B cell (primary cell): Measurements from ENCODE around the gene NOMO2. TPM values are rescaled to one million over a fixed set of nuclear protein-coding genes. Genes with fewer than 3 reads are reported as not detected.
"Not testable (repeated sequence)": the region's sequence is repeated elsewhere in the genome, so short reads cannot be mapped to it uniquely, and the experiment has no call there.

Experiments used
- ATAC-seq: fragments of 200-7000 bp; cut with Tn5 transposase; one replicate; pipeline ENCODE4 v1.10.0; 2021; ENCODE audit warnings: low read depth, mild to moderate bottlenecking, moderate number of reproducible peaks, moderate library complexity
- CTCF ChIA-PET: fragments of 350-600 bp; sonication (Branson Sonifier 250); formaldehyde crosslinking; loops from one replicate; lab custom pipeline; 2021; ENCODE audit warnings: antibody characterized with exemption, inconsistent platforms; lab: Charles Lee
- POLR2A ChIA-PET: fragments of 350-600 bp; sonication (Branson Sonifier 250); formaldehyde crosslinking; loops from one replicate; lab custom pipeline; 2021; ENCODE audit warnings: antibody characterized with exemption; lab: Charles Lee
- DNase-seq: peaks from one replicate; pipeline ENCODE4 v3.0.0; 2013
- H2AFZ ChIP-seq: 2 replicates; pipeline ENCODE4 v1.6.1; 2012; ENCODE audit warnings: mild to moderate bottlenecking, low read depth, low read length; ENCODE audit not compliant: insufficient read depth, poor library complexity, severe bottlenecking
- H3K27ac ChIP-seq, 2 donors: 1 replicate in 1 of 2; 2 replicates in 1 of 2; pipeline ENCODE4 v1.5.1; 2012 to 2013; ENCODE audit warnings: low read length in 2 of 2, mild to moderate bottlenecking in 2 of 2, moderate library complexity in 1 of 2
- H3K27me3 ChIP-seq, 4 experiments: fragments of 200-600 bp in 1 of 4; sonication (generic) in 1 of 4; replicated peaks in 1 of 4; 1 replicate in 2 of 4; 2 replicates in 2 of 4; pipeline versions ENCODE4 v1.6.1 to v1.7.0; 2013 to 2016; ENCODE audit warnings: low read length in 3 of 4, mild to moderate bottlenecking in 2 of 4, mixed read lengths in 1 of 4, moderate library complexity in 1 of 4; ENCODE audit not compliant: insufficient read depth in 4 of 4, control insufficient read depth in 3 of 4; ENCODE audit errors: control extremely low read depth in 1 of 4
- H3K36me3 ChIP-seq, 2 experiments: replicated peaks in 1 of 2; 1 replicate in 1 of 2; 2 replicates in 1 of 2; pipeline versions ENCODE4 v1.6.1 to v1.7.1; 2013; ENCODE audit warnings: low read length in 1 of 2; ENCODE audit not compliant: insufficient read depth in 2 of 2, control insufficient read depth in 1 of 2; ENCODE audit errors: control extremely low read depth in 1 of 2, extremely low read depth in 1 of 2
- H3K4me1 ChIP-seq, 2 donors: fragments of 200-600 bp in 1 of 2; sonication (generic) in 1 of 2; 1 replicate in 1 of 2; 2 replicates in 1 of 2; pipeline versions ENCODE4 v1.5.1 to v1.6.1; 2013 to 2017; ENCODE audit warnings: low read length in 2 of 2; ENCODE audit not compliant: control insufficient read depth in 2 of 2, insufficient read depth in 2 of 2
- H3K4me2 ChIP-seq: replicated peaks from 2 replicates; pipeline ENCODE3; 2012; ENCODE audit warnings: mild to moderate bottlenecking, low read depth, low read length; ENCODE audit not compliant: poor library complexity, severe bottlenecking
- H3K4me3 ChIP-seq, 5 experiments: fragments of 200-600 bp in 1 of 5; sonication (generic) in 1 of 5; 1 replicate in 3 of 5; 2 replicates in 2 of 5; pipeline versions ENCODE4 v1.5.1 to v1.7.0; 2011 to 2016; ENCODE audit warnings: low read length in 4 of 5, mild to moderate bottlenecking in 4 of 5, low read depth in 2 of 5, control low read depth in 1 of 5, moderate library complexity in 1 of 5; ENCODE audit not compliant: insufficient read depth in 1 of 5; ENCODE audit errors: control extremely low read depth in 1 of 5, extremely low read depth in 1 of 5
- H3K79me2 ChIP-seq: fragments of 200-600 bp; sonication (generic); one replicate; pipeline ENCODE4 v1.6.0; 2016; ENCODE audit warnings: low read length; ENCODE audit not compliant: control insufficient read depth, insufficient read depth
- H3K9ac ChIP-seq: fragments of 200-600 bp; sonication (generic); 2 replicates; pipeline ENCODE4 v1.6.1; 2017; ENCODE audit warnings: mild to moderate bottlenecking, low read length, moderate library complexity
- H3K9me3 ChIP-seq, 3 donors: one replicate each; pipeline versions ENCODE4 v1.6.1 to v1.7.1; 2013; ENCODE audit warnings: low read length in 2 of 3; ENCODE audit not compliant: control insufficient read depth in 2 of 3, insufficient read depth in 1 of 3; ENCODE audit errors: control extremely low read depth in 1 of 3
- H4K20me1 ChIP-seq: 2 replicates; pipeline ENCODE4 v1.6.0; 2012; ENCODE audit warnings: mild to moderate bottlenecking, low read length; ENCODE audit not compliant: insufficient read depth, control insufficient read depth, poor library complexity, severe bottlenecking
- H3K27ac Mint-ChIP-seq: one replicate; pipeline ENCODE4 v1.8.0; 2021; ENCODE audit warnings: mixed read lengths
- H3K27me3 Mint-ChIP-seq: one replicate; pipeline ENCODE4 v1.8.0; 2021; ENCODE audit warnings: mixed read lengths
- H3K4me1 Mint-ChIP-seq: one replicate; pipeline ENCODE4 v1.8.0; 2021; ENCODE audit warnings: mixed read lengths
- H3K4me3 Mint-ChIP-seq: one replicate; pipeline ENCODE4 v1.8.0; 2021; ENCODE audit warnings: mixed read lengths
- H3K9me3 Mint-ChIP-seq: one replicate; pipeline ENCODE4 v1.8.0; 2022; ENCODE audit warnings: mixed read lengths; ENCODE audit not compliant: insufficient read depth
- WGBS: methylation state at CpG from one replicate; pipeline ENCODE4 v1.1.5; 2013; ENCODE audit warnings: missing lambda C conversion rate; ENCODE audit not compliant: insufficient coverage; 5-methylcytosine and 5-hydroxymethylcytosine counted together
- intact Hi-C: fragments of 100-400 bp; cut with micrococcal nuclease; formaldehyde crosslinking; loops from one replicate; pipeline ENCODE4 v1.10.0; 2022
- polyA plus RNA-seq: library from polyadenylated mRNA; depleted of rRNA; stranded (reverse); fragments of >200 nt; gene quantifications from 2 replicates; pipeline ENCODE4 v1.2.3, GENCODE V29; 2012
- total RNA-seq, 2 donors: library from RNA; stranded (reverse); fragments of 120-200 nt in 1 of 2; gene quantifications; 1 replicate in 1 of 2; 2 replicates in 1 of 2; pipeline versions ENCODE4 v1.2.3 to v1.2.4, GENCODE V29; 2013 to 2022

NOMO2 gene
- total and polyA plus RNA-seq, 2 donors (not counting 1 experiment from before 2014, with no cell fraction given) = 41.2 to 47.2 TPM

DNA sequence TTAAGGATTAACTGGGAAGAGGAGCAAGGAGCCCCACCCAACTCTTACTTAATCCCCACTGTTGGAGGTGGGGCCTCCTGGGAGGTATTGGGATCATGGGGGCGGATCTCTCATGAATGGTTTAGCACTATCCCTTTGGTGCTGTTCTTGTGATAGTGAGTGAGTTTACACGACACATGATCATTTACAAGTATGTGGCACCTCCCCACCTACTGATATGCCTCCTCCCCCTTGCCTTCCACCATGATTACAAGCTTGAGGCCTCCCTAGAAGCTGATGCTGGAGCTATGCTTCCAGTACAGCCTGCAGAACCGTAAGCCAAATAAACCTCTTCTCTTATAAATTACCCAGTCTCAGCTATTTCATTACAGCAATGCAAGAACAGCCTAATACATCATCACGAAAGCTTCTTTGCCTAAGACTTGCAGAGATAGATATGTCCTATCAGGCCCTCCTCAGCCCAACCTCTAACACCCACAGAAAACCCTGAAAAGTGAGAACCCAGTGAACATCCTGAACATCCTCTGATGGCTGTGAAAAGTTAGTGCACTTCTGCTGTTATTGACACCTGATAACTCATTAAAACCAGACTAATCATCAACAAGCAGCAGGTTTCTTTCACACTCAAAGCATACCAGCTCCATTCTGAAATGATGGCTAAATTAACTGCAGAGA is 41.8 kb upstream of the NOMO2 start:
- DNase-seq, ATAC-seq, H3K9ac ChIP-seq, CTCF ChIA-PET, H2AFZ ChIP-seq, H3K4me1 Mint-ChIP-seq, H3K27me3 Mint-ChIP-seq, H3K27ac Mint-ChIP-seq, intact Hi-C loops, H3K27me3 ChIP-seq, POLR2A ChIA-PET, H3K4me2 ChIP-seq, H3K27ac ChIP-seq, H3K4me1 ChIP-seq, H3K79me2 ChIP-seq, H3K36me3 ChIP-seq, H4K20me1 ChIP-seq, H3K4me3 Mint-ChIP-seq, H3K9me3 ChIP-seq, H3K9me3 Mint-ChIP-seq, H3K4me3 ChIP-seq: not testable (repeated sequence)
- WGBS = no CpG with 5 or more reads among the region's 4 CpGs

DNA sequence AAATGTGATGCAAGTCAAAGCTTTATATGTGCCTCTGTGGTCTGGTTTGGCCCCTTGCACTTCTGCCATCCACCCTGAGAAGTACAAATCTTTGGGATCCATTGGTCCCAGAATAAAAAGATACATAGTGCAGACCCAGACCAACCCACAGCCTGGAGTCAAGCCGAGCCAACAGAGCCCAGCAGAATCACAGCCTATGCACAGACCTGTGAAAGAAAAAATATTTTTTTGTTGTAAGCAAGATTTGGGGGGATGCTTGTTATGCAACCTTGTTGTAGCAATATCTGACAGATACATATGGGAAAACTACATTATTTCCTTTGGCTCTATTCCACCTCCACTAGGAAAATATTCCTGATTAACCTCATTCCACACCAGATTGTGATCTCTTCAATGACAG is 36.7 kb upstream of the NOMO2 start:
- H3K4me2 ChIP-seq, H2AFZ ChIP-seq, H3K4me3 ChIP-seq, CTCF ChIA-PET, POLR2A ChIA-PET, ATAC-seq, intact Hi-C loops, H3K4me3 Mint-ChIP-seq, H3K9me3 Mint-ChIP-seq, H3K79me2 ChIP-seq, H3K36me3 ChIP-seq, H3K27ac Mint-ChIP-seq, H4K20me1 ChIP-seq, H3K9ac ChIP-seq, H3K27me3 ChIP-seq, DNase-seq, H3K27ac ChIP-seq, H3K4me1 Mint-ChIP-seq, H3K9me3 ChIP-seq, H3K4me1 ChIP-seq: not testable (repeated sequence)
- peaks cover 12% of the 10 kb centered on the region for H3K27me3 Mint-ChIP-seq
- WGBS = no CpG with 5 or more reads among the region's 1 CpG

DNA sequence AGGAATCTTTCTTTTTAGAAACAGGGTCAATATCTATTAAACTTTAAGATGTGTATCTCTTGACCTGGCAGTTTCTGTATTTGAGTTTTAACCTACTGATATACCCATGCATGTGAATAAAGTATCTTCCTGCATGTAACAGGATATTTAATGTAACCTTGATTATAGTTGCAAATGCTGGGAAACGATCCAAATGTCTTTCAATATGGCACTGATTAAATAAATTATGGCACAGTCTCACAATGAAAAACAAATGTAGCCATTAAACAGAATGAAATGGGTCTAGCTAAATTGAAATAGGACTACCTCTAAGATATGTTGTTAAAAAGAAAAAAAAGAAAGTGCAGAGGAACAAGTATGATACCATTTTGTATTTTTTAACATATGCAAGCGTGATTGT is 35.8 kb upstream of the NOMO2 start:
- H4K20me1 ChIP-seq, POLR2A ChIA-PET, H3K4me1 ChIP-seq, CTCF ChIA-PET, H3K9ac ChIP-seq, H3K4me2 ChIP-seq, DNase-seq, H3K79me2 ChIP-seq, H3K9me3 ChIP-seq, H3K9me3 Mint-ChIP-seq, ATAC-seq, intact Hi-C loops, H3K27ac ChIP-seq, H3K27ac Mint-ChIP-seq, H2AFZ ChIP-seq, H3K36me3 ChIP-seq, H3K27me3 ChIP-seq, H3K4me3 ChIP-seq, H3K4me3 Mint-ChIP-seq: not testable (repeated sequence)
- Mint-ChIP-seq H3K27me3 (peaks cover 12% of the 10 kb centered on the region), H3K4me1 (peaks cover 10% of the 10 kb centered on the region)
- whole genome bisulfite sequencing = no CpG with 5 or more reads among the region's 2 CpGs

DNA sequence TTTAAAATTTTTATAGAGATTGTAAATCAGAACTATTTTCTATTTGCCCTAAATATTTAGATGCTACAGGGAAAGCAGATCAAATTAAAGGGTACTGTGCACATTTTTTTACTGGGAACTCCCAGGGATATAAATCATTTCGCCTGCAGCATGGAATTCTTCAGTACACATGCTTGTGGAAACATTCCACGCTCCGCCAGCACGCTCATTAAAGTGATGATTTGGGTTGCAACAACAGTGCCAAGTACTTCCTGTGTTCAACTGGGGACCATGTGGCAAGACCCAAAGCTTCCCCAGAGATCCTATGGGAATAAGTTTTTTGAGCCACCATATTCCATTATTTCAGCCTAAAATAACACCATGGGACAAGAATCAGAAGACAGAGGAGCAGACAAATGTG is 35.4 kb upstream of the NOMO2 start:
- CTCF ChIA-PET, intact Hi-C loops: not testable (repeated sequence)

More for the DNA sequence above, 35.4 kb upstream of the NOMO2 start:
- H4K20me1 ChIP-seq, H3K27ac ChIP-seq, H2AFZ ChIP-seq, POLR2A ChIA-PET, H3K79me2 ChIP-seq, H3K4me3 Mint-ChIP-seq, H3K4me3 ChIP-seq, H3K4me1 ChIP-seq, H3K4me2 ChIP-seq, H3K9me3 ChIP-seq, DNase-seq, ATAC-seq, H3K27ac Mint-ChIP-seq, H3K27me3 ChIP-seq, H3K36me3 ChIP-seq, H3K9me3 Mint-ChIP-seq, H3K9ac ChIP-seq: not testable (repeated sequence)
- Mint-ChIP-seq H3K4me1 (peaks cover 10% of the 10 kb centered on the region), H3K27me3 (peaks cover 12% of the 10 kb centered on the region)
- no CpG with 5 or more reads among the region's 4 CpGs for WGBS
